BE2C (cell line): ENCODE data around the gene ZBTB16.
"Not testable (repeated sequence)": the region's sequence is repeated elsewhere in the genome, so short reads cannot be mapped to it uniquely, and the experiment has no call there.

ENCODE experiments used
- DNase-seq: peaks from one replicate; pipeline ENCODE4 v3.0.0-alpha.2; 2020
- H3K27me3 ChIP-seq: fragments of 250-450 bp; sonication (Bioruptor Pico); 2 replicates; pipeline ENCODE4 v1.5.1; 2020; ENCODE audit warnings: mild to moderate bottlenecking
- H3K36me3 ChIP-seq: fragments of 250-450 bp; sonication (Bioruptor Pico); 2 replicates; pipeline ENCODE4 v1.5.1; 2020; ENCODE audit warnings: mild to moderate bottlenecking
- H3K4me1 ChIP-seq: fragments of 250-450 bp; sonication (Bioruptor Pico); 2 replicates; pipeline ENCODE4 v1.5.1; 2020
- H3K4me3 ChIP-seq: 2 replicates; pipeline ENCODE4 v1.5.1; 2011; ENCODE audit warnings: low read depth, low read length
- H3K9me3 ChIP-seq: fragments of 250-450 bp; sonication (Bioruptor Pico); 2 replicates; pipeline ENCODE4 v1.5.1; 2020
- CTCF ChIP-seq: IDR thresholded peaks from 2 replicates; pipeline ENCODE4 v1.5.1; 2012; ENCODE audit warnings: mild to moderate bottlenecking, low read depth, low read length

Gene ZBTB16

DNA sequence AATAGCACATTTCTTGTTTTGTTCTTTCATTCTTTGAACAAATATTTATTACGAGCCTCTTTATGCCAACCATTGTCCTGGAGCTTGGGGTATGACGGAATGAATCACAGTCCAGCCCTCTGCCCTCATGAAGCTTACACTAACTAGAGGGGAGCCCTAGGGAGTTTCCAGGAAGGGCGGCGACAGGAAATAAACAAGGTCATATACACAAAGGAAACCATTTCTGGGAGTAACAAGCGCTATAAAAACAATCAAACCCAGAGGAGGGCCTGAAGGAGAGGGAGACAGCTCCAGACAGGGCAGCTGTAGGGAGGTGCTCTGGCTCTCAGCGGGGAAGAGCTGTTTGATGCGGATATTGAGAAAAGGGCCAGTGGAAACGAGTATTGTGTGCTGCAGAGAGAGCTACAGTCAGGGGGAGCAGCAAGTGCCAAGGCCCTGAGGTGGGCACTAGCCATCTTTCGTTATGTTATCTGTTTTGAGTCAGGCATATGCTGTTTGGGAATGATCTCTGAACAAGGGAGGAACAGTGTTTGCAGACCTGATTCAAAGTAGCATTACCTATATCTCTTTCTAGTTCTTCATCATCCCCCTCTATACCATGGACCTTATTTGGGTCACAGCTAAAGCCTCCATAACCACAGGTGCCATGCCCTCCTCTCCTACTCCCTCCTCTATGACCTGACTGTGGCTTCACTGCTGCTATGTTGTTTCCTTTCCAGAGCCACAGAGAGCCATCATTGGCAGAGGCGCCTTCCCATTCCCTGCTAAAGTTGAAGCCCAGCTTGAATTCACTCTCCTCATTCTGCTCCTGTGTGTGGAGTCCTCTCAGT lies 15.3 kb upstream of the ZBTB16 start:
- DNase-seq: no peak

DNA sequence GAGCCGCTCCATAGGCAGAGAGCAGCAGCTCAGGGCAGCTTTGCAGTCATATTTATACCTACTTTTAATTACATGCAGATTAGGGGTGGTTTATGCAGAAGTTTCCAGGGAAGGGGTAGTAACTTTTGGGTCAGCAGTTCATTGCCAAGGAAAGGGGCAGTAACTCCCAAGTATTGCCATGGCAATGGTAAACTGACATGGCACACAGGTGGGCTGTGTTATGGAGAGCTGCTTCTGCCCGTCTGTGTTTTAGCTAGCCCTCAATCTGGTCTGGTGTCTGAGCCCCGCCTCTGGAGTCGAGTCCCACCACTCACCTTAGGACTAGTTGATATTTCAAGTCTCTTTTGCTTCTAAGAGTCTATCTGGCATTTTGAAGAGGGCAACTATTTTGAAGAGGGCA lies 12.2 kb upstream of the ZBTB16 start:
- no peak for DNase-seq
- no peak for TF ChIP-seq CTCF
- Histone ChIP-seq H3K9me3 (no peaks in the 10 kb centered on the region), H3K36me3 (no peaks in the 10 kb centered on the region), H3K4me1 (no peaks in the 10 kb centered on the region), H3K4me3 (no peak overlapping the region), H3K27me3 (peaks cover 17% of the 10 kb centered on the region)

More for the DNA sequence above, 15.3 kb upstream of the ZBTB16 start:
- no peak for TF ChIP-seq CTCF
- Histone ChIP-seq H3K4me3 (no peak overlapping the region), H3K27me3 (peaks cover 17% of the 10 kb centered on the region), H3K4me1 (no peaks in the 10 kb centered on the region), H3K36me3 (no peaks in the 10 kb centered on the region), H3K9me3 (no peaks in the 10 kb centered on the region)

GRCh38 chr11:114049050-114049449 lies 10.5 kb upstream of the ZBTB16 start:
- peaks cover 17% of the 10 kb centered on the region for H3K27me3 ChIP-seq
- H3K9me3 ChIP-seq: no peaks in the 10 kb centered on the region
- no peak for DNase-seq
- H3K4me3 ChIP-seq: no peak overlapping the region
- no peak for TF ChIP-seq CTCF
- no peaks in the 10 kb centered on the region for H3K4me1 ChIP-seq
- H3K36me3 ChIP-seq: no peaks in the 10 kb centered on the region

DNA sequence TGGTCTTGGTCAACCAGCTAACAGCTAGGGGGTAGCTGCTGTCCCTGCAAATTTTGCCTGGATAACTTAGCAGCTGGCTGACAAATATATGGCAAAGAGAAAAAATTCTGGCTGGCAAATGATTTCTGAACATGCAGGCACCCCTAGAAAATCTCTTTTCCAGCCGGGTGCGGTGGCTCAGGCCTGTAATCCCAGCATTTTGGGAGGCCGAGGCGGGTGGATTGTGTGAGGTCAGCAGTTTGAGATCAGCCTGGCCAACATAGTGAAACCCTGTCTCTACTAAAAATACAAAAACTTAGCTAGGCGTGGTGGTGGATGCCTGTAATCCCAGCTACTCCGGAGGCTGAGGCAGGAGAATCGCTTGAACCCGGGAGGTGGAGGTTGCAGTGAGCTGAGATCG lies 9.7 kb upstream of the ZBTB16 start:
- H3K4me1 ChIP-seq, H3K9me3 ChIP-seq, H3K4me3 ChIP-seq, DNase-seq, H3K36me3 ChIP-seq: not testable (repeated sequence)
- H3K27me3 ChIP-seq: peaks cover 17% of the 10 kb centered on the region

- no peak for TF ChIP-seq CTCF
- DNase-seq: no peak
- no peaks in the 10 kb centered on the region for H3K9me3 ChIP-seq
- H3K36me3 ChIP-seq: no peaks in the 10 kb centered on the region
- H3K4me1 ChIP-seq: no peaks in the 10 kb centered on the region
- peaks cover 17% of the 10 kb centered on the region for H3K27me3 ChIP-seq
- H3K4me3 ChIP-seq: no peak overlapping the region
Measured at GRCh38 chr11:114050258-114050927, 9.1 kb upstream of the ZBTB16 start.

DNA sequence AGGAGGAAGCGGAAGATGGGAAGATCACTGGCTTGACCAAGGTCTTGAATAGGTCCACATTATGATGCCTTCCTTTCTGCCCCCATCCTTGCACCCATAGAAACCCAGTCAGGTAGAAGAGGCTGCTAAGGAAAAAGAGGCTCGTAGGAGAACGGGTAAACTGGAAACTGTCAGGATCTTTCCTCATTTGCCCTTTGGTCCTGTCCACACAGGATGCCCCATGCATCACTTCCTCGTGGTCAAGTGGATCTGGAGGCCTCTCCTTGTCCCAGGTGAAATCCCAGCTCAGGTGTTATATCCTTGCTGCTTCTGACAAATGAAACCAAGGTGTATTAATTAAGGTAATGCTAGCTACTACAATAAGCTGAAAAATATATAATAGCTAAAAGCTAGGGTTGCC lies 8.0 kb upstream of the ZBTB16 start:
- no peak for TF ChIP-seq CTCF

More for the DNA sequence above, 8.0 kb upstream of the ZBTB16 start:
- no peak for DNase-seq
- Histone ChIP-seq H3K36me3 (no peaks in the 10 kb centered on the region), H3K4me3 (no peak overlapping the region), H3K9me3 (no peaks in the 10 kb centered on the region), H3K4me1 (no peaks in the 10 kb centered on the region), H3K27me3 (peaks cover 23% of the 10 kb centered on the region)
